Lower leg skin (tissue), 3 donors: ENCODE data around the gene EHMT2.

Source experiments
- POLR2A ChIP-seq, 2 donors: fragments of 450-650 bp; IDR thresholded peaks; one replicate each; pipeline ENCODE4 v1.6.1; 2016 to 2017; ENCODE audit warnings: antibody characterized with exemption in 2 of 2, mild to moderate bottlenecking in 1 of 2, moderate library complexity in 1 of 2
- TF ChIP-seq, protein P1 (sequence below), 3 donors: fragments of 450-650 bp; IDR thresholded peaks; one replicate each; pipeline ENCODE4 v1.5.1; 2016; ENCODE audit warnings: antibody characterized with exemption in 3 of 3, mild to moderate bottlenecking in 3 of 3, moderate library complexity in 2 of 3

DNA sequence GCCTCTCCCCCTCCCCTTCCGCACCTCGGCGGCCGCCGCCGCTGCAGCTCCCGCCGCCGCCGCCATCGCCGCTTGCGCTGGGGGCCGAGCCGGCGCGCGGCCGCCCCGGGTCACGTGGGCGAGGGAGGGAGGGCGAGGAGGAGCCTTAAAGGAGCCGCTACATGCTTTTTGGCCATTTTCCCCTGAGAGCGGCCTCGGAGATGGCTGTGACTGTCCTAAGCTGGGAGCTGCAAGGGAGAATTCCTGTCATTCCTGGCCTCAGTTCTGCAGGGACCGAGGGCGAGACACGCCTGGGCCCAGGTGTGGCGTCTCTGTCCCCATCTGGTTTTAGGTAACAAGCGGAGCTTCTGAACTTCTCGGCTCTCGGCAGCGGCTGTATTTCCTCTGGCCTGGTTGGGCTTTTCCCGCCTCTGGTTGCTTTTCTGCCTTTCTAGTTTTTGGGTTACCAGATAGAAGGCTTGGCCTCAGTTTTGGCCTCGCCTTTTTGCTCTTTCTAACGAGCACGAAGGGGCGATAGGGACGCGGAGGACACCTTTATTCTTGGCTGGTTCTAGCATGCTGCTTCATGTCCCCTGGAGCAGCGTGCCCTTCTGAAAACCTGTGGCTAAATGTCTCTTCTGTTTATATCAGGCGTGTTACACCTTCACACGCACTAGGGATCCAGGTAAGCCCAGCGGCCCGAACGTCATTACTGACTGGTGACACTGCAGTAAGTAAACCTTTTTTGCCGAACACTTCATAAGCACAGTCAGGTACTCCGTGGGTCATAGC lies at the start of gene EHMT2:
- TF ChIP-seq POLR2A (IDR thresholded peaks at IDR 0.05), result no peak
- TF ChIP-seq, protein P1, sequence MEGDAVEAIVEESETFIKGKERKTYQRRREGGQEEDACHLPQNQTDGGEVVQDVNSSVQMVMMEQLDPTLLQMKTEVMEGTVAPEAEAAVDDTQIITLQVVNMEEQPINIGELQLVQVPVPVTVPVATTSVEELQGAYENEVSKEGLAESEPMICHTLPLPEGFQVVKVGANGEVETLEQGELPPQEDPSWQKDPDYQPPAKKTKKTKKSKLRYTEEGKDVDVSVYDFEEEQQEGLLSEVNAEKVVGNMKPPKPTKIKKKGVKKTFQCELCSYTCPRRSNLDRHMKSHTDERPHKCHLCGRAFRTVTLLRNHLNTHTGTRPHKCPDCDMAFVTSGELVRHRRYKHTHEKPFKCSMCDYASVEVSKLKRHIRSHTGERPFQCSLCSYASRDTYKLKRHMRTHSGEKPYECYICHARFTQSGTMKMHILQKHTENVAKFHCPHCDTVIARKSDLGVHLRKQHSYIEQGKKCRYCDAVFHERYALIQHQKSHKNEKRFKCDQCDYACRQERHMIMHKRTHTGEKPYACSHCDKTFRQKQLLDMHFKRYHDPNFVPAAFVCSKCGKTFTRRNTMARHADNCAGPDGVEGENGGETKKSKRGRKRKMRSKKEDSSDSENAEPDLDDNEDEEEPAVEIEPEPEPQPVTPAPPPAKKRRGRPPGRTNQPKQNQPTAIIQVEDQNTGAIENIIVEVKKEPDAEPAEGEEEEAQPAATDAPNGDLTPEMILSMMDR (IDR thresholded peaks at IDR 0.05), result no peak
